NCI-H1694 treated with DMSO at 0.1 percent for 48 hours (cell line): ENCODE measurements around the gene TEX14.
"Not testable (repeated sequence)": the region's sequence is repeated elsewhere in the genome, so short reads cannot be mapped to it uniquely, and the experiment has no call there.

Source experiments
- DNase-seq: peaks from one replicate; lab custom pipeline; 2025; lab: John Stamatoyannopoulos, UW

The TEX14 gene

DNA sequence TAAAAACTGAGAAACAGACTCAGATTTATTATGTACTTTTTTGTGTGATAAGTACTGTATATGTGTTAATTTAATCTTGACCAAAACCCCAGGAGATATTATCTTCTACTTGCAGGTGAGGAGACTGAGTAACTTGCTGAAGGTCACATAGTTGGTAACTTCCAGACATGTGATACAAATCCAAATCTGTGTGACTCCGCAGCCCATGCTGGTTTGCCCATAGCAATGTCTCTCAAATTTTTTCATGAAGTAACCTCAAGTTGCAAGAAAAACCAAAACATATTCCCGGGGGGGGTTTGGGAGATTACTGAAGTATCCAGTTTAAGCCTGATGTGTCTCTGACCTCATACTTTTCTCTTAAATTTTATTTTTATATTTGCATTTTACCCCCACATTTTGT lies 3.3 kb downstream of the TEX14 start:
- DNase-seq = no peak

- no peak for DNase-seq
Observed at GRCh38 chr17:58686980-58687379, 4.9 kb downstream of the TEX14 start.

GRCh38 chr17:58684462-58684861 lies 7.4 kb downstream of the TEX14 start:
- not testable (repeated sequence) for DNase-seq

DNA sequence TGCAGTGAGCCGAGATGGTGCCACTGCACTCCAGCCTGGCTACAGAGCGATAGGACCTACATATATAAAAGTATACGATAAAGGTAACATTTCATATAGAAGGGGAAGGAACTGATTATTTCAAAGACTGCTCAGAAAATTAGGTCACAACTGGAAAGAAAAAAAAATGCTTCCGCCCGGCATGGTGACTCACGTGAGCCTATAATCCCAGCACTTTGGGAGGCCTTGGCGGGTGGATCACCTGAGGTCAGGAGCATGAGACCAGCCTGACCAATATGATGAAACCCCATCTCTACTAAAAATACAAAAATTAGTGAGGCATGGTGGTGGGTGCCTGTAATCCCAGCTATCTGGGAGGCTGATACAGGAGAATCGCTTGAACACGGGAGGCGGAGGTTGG lies 7.8 kb downstream of the TEX14 start:
- no peak for DNase-seq

GRCh38 chr17:58680038-58680369 lies 11.8 kb downstream of the TEX14 start:
- DNase-seq = no peak

DNA sequence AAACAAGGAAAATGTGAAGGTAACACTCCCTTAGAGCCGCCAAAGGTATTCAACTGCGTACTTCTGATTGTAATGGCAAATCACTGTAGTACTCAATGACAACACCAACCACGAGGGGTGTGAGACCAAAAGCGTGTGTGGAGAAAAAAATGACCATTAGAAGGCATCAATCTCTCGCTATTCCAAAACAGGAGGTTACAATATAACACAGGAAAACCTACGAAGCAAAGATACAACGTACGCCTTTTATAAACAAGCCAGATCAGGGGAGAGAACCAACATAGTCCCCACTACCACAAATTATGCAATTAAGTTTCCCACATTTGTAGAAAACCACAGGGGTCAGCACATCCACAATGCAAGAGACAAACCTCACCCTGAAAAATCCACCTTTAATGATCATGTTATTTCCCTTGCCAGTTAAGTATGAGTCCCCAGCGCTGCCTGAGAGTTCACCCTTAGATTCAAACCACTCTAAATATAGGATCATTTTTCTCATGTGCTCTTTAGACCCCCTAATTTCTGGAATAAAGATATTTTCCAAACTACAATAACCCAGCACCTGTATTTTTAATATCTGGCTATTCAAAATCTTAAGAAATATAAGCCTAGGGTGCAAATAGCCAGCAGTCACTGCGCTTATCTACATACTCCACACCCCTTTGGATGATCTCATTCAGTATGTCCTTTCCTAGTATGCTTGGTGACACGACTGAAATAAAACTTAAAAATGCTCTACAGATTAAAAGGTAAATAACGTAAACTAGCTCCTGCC lies 12.4 kb downstream of the TEX14 start:
- no peak for DNase-seq

DNA sequence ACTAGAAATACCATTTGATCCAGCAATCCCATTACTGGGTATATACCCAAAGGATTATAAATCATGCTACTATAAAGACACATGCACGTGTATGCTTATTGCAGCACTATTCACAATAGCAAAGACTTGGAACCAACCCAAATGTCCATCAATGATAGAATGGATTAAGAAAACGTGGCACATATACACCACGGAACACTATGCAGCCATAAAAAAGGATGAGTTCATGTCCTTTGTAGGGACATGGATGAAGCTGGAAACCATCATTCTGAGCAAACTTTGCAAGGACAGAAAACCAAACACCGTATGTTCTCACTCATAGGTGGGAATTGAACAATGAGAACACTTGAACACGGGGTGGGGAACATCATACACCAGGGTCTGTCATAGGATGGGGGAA lies 13.6 kb downstream of the TEX14 start:
- not testable (repeated sequence) for DNase-seq

- no peak for DNase-seq
Observed at GRCh38 chr17:58677194-58677880, 14.5 kb downstream of the TEX14 start.

DNA sequence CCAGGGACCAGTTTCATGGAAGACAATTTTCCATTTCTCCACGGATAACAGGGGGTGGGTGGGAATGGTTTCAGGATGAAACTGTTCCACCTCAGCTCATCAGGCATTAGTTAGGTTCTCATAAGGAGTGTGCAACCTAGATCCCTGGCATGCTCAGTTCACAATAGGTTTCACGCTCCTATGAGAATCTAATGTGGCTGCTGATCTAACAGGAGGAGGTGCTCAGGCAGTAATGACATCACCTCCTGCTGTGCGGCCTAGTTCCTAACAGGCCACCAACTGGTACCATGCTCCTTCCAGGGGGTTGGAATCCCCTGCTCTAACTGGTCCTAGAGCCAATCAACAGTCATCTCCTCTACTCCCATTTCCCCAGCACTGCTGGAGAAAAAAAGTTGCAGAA lies 19.9 kb downstream of the TEX14 start:
- no peak for DNase-seq

GRCh38 chr17:58669853-58670252 lies 22.0 kb downstream of the TEX14 start:
- DNase-seq = no peak

GRCh38 chr17:58668598-58668935 lies 23.3 kb downstream of the TEX14 start:
- no peak for DNase-seq

DNA sequence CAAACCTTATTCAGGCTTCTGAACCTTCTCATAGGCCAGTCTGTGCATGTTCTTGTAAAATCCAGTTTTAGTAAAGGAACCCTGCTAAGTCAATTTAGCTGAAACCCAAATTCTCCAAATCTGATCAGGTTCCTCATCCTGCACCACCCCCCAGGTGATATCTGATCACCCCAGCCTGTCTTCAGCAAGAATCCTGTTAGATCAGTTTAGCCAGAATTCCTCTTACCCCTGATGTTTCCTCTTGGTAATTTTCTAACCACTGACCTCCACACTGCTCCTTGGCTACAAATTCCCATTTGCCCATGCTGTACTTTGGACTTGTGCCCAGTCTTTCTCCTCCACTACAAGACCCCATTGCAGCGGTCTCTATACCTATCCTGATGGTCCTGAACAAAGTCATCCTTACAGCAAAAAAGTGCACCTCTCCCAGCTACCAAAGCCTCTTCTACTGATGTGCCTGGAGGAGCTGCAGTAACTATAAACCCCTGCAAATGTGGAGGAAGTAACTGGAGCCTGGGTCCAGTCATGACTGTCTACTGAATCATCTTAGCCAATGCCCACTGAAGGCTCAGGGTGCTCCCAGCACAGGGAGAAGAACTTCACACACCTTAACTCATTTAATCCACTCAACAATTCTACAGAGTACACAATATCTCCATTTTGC lies 23.8 kb downstream of the TEX14 start:
- DNase-seq = no peak

GRCh38 chr17:58666858-58667267 lies 25.0 kb downstream of the TEX14 start:
- no peak for DNase-seq

- no peak for DNase-seq
Observed at GRCh38 chr17:58665946-58666857, 25.6 kb downstream of the TEX14 start.

- no peak for DNase-seq
Observed at GRCh38 chr17:58664302-58664701, 27.5 kb downstream of the TEX14 start.

GRCh38 chr17:58661499-58661898 lies 30.3 kb downstream of the TEX14 start:
- no peak for DNase-seq

GRCh38 chr17:58660621-58661020 lies 31.2 kb downstream of the TEX14 start:
- no peak for DNase-seq

DNA sequence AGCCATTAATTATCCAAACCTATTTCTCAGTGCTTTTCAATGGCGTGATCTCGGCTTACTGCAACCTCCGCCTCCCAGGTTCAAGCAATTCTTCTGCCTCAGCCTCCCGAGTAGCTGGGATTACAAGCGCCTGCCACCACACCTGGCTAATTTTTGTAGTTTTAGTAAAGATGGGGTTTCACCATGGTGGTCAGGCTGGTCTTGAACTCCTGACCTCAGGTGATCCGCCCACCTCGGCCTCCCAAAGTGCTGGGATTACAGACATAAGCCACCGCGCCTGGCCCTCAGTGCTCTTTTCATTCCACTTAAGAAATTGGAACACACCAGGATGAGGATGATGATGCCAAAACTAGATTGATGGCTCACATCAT lies 32.1 kb downstream of the TEX14 start:
- not testable (repeated sequence) for DNase-seq

GRCh38 chr17:58658804-58659713 lies 32.8 kb downstream of the TEX14 start:
- peak; percentile 51 for DNase-seq

GRCh38 chr17:58657962-58658803 lies 33.7 kb downstream of the TEX14 start:
- not testable (repeated sequence) for DNase-seq
